Measurements from ENCODE around the gene PLCL1.

- TF ChIP-seq POLR2A (IDR thresholded peaks at IDR 0.05; ENCODE audit: low read depth, low read length) (no peak), CTCF (IDR thresholded peaks at IDR 0.05; ENCODE audit: extremely low read depth in 1 of 2, insufficient read depth in 1 of 2, low read depth in 1 of 2, low read length in 2 of 2) (no peak), POLR2AphosphoS5 (IDR thresholded peaks at IDR 0.05; ENCODE audit: insufficient read depth, low read depth, low read length) (no peak), EZH2 (IDR thresholded peaks at IDR 0.05; ENCODE audit: borderline replicate concordance, low read depth, low read length, severe bottlenecking) (no peak), JUN (IDR thresholded peaks at IDR 0.05; ENCODE audit: borderline replicate concordance, insufficient read depth, insufficient read length, low read depth) (no peak), FOS (IDR thresholded peaks at IDR 0.05; ENCODE audit: borderline replicate concordance, insufficient read depth, low read length) (no peak), MYC (IDR thresholded peaks at IDR 0.05; ENCODE audit: low read depth, low read length) (no peak)
- TF ChIP-seq, protein P1, sequence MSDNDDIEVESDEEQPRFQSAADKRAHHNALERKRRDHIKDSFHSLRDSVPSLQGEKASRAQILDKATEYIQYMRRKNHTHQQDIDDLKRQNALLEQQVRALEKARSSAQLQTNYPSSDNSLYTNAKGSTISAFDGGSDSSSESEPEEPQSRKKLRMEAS (IDR thresholded peaks at IDR 0.05; ENCODE audit: insufficient read depth, insufficient read length): no peak
Observed at GRCh38 chr2:198033626-198034025, 229.2 kb downstream of the PLCL1 start.
